ENCODE results near the gene HSPA1L.
"Not testable (repeated sequence)": the region's sequence is repeated elsewhere in the genome, so short reads cannot be mapped to it uniquely, and the experiment has no call there.

GRCh38 chr6:31801031-31801927 is 13.8 kb downstream of the HSPA1L start:
- not testable (repeated sequence) for TF ChIP-seq CTCF (conservative IDR thresholded peaks at IDR 0.05; ENCODE audit: low read depth in 2 of 2); ZNF462 (CRISPR knock-in tag; IDR thresholded peaks at IDR 0.05); JUNB (IDR thresholded peaks at IDR 0.05; ENCODE audit: unreplicated experiment); POLR2AphosphoS5 (IDR thresholded peaks at IDR 0.05; ENCODE audit: low read depth); EZH2phosphoT487 (IDR thresholded peaks at IDR 0.05; ENCODE audit: unreplicated experiment); REST (IDR thresholded peaks at IDR 0.05; ENCODE audit: unreplicated experiment); STAT1 (IDR thresholded peaks at IDR 0.05; ENCODE audit: unreplicated experiment); EZH2 (IDR thresholded peaks at IDR 0.05; ENCODE audit: low read depth, unreplicated experiment); CREB1 (CRISPR knock-in tag; IDR thresholded peaks at IDR 0.05; ENCODE audit: low read depth)

All from GM23338 (cell line).